AG10803 (cell line): ENCODE measurements around the gene ERC1.

Experiments used
- DNase-seq: peaks from one replicate; pipeline ENCODE4 v3.0.0; 2010; ENCODE audit warnings: low read depth
- H3K4me3 ChIP-seq: 2 replicates; pipeline ENCODE4 v1.5.1; 2011; ENCODE audit warnings: mild to moderate bottlenecking, low read length, control low read depth
- CTCF ChIP-seq: conservative IDR thresholded peaks from 2 replicates; pipeline ENCODE4 v1.5.1; 2011; ENCODE audit warnings: mild to moderate bottlenecking, low read length, control low read depth, inconsistent platforms

ERC1 gene

GRCh38 chr12:1280059-1280458 is 289.0 kb downstream of the ERC1 start:
- no peak for DNase-seq
- no peak overlapping the region for H3K4me3 ChIP-seq
- TF ChIP-seq CTCF: no peak

DNA sequence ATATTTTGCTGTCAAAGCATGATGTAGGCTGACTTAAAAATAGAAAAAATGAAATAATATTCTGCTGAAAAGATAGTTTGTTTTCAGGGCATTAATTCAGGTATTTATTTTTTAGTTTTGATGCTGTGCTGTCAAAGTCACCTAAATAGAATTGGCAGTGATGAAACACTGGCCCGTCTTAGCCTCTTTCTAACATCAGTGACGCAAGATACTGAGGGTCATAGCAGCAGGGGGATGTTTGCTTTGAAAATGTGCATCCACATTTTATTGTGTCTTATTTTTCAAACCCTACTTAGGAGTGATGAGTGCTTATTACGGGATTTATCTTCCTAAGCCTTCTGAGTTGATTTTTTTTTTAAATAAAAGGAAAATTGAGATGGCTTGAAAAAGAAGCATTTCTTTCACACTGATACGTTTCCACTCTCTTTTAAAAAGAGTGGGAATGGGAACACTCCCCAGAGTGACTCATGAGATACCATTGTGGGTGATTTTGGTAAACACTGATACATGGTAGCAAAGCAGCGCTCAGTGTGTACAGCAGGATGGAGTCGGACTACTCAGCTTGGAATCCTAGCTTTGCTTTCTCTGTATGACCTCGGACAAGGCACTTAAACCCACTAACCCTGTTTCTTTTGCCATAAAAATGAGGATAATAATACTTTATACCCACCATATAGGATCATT is 290.8 kb downstream of the ERC1 start:
- peak; percentile 77 for DNase-seq
- no peak overlapping the region for H3K4me3 ChIP-seq
- TF ChIP-seq CTCF: no peak; the same call in 1 of the 2 replicates

- no peak overlapping the region for H3K4me3 ChIP-seq
- no peak for TF ChIP-seq CTCF
- peak; percentile 75 for DNase-seq
Measured at GRCh38 chr12:1282670-1283315, 291.8 kb downstream of the ERC1 start.

DNA sequence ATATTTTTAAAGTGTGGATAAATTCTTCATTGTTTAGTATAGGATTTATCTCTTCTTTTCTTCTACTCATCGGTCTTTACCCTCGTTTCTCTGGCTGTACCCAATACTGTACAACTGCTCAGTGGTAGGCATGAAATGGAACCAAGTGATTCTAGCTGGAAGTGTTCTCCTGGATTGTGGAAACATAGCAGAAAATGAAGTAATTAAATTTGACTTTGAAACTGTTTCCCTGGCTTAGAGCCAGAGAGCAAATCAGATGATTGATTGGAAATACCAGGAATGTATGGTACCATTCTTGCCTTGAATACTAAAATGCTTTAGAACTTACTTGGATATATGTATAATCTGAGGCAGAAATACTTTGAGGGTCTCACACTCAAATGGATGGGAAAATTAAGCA is 292.3 kb downstream of the ERC1 start:
- TF ChIP-seq CTCF: no peak
- H3K4me3 ChIP-seq: no peak overlapping the region
- DNase-seq: no peak

- H3K4me3 ChIP-seq: no peak overlapping the region
- DNase-seq: no peak
- TF ChIP-seq CTCF: no peak
Measured at GRCh38 chr12:1284611-1285010, 293.6 kb downstream of the ERC1 start.

- no peak for TF ChIP-seq CTCF
Measured at GRCh38 chr12:1287446-1287975, 296.5 kb downstream of the ERC1 start.

DNA sequence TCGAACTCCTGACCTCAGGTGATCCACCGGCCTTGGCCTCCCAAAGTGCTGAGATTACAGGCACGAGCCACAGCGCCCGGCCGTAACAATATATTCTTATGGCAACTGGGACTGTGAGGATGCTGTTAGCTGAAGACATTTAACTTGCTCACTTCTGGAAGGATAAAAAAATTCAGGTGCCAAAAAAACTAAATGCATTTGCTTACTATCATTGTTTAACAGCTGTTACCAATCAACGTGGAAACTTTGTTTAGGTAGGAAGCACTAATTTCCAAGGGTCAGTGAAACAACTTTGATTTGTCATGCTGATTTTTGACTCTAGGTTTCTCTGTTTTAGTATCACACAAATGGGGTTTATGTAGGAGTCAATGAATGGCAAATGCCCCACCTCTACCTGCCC is 297.3 kb downstream of the ERC1 start:
- TF ChIP-seq CTCF: no peak
- no peak overlapping the region for H3K4me3 ChIP-seq
- DNase-seq: no peak

More at GRCh38 chr12:1287446-1287975, 296.5 kb downstream of the ERC1 start:
- no peak for DNase-seq
- no peak overlapping the region for H3K4me3 ChIP-seq
